GM18508 (cell line): ENCODE measurements around the gene CNTNAP2.

Experiments used
- ATAC-seq: cut with Tn5 transposase; IDR thresholded peaks from one replicate; pipeline ENCODE4 v1.9.1; 2021; ENCODE audit warnings: moderate number of reproducible peaks; ENCODE audit not compliant: insufficient read depth, unreplicated experiment

Gene CNTNAP2

GRCh38 chr7:148230296-148230695, 2113.7 kb downstream of the CNTNAP2 start:
- ATAC-seq = no peak

- no peak for ATAC-seq
Observed at GRCh38 chr7:148230883-148231282, 2114.3 kb downstream of the CNTNAP2 start.

- no peak for ATAC-seq
Observed at GRCh38 chr7:148232784-148233183, 2116.2 kb downstream of the CNTNAP2 start.

GRCh38 chr7:148234715-148235114, 2118.1 kb downstream of the CNTNAP2 start:
- no peak for ATAC-seq

GRCh38 chr7:148238761-148239325, 2122.2 kb downstream of the CNTNAP2 start:
- no peak for ATAC-seq

GRCh38 chr7:148241700-148242293, 2125.2 kb downstream of the CNTNAP2 start:
- no peak for ATAC-seq

GRCh38 chr7:148242294-148242821, 2125.8 kb downstream of the CNTNAP2 start:
- ATAC-seq = peak; percentile 74

GRCh38 chr7:148245381-148245780, 2128.8 kb downstream of the CNTNAP2 start:
- ATAC-seq = no peak

GRCh38 chr7:148253629-148254028, 2137.0 kb downstream of the CNTNAP2 start:
- peak; percentile 83 for ATAC-seq

- ATAC-seq = no peak
Observed at GRCh38 chr7:148255333-148255732, 2138.7 kb downstream of the CNTNAP2 start.

- ATAC-seq = no peak
Observed at GRCh38 chr7:148256433-148256832, 2139.8 kb downstream of the CNTNAP2 start.

GRCh38 chr7:148260599-148260998, 2144.0 kb downstream of the CNTNAP2 start:
- no peak for ATAC-seq

GRCh38 chr7:148261523-148261922, 2144.9 kb downstream of the CNTNAP2 start:
- ATAC-seq = no peak

GRCh38 chr7:148261996-148262688, 2145.5 kb downstream of the CNTNAP2 start:
- no peak for ATAC-seq

GRCh38 chr7:148262721-148263229, 2146.2 kb downstream of the CNTNAP2 start:
- ATAC-seq = no peak

GRCh38 chr7:148264933-148265557, 2148.4 kb downstream of the CNTNAP2 start:
- ATAC-seq = no peak

GRCh38 chr7:148265896-148266295, 2149.3 kb downstream of the CNTNAP2 start:
- no peak for ATAC-seq

GRCh38 chr7:148266795-148267194, 2150.2 kb downstream of the CNTNAP2 start:
- no peak for ATAC-seq

- ATAC-seq = no peak
Observed at GRCh38 chr7:148270576-148270975, 2154.0 kb downstream of the CNTNAP2 start.

- ATAC-seq = no peak
Observed at GRCh38 chr7:148274118-148274517, 2157.5 kb downstream of the CNTNAP2 start.

GRCh38 chr7:148275359-148275890, 2158.8 kb downstream of the CNTNAP2 start:
- ATAC-seq = no peak
